ENCODE measurements around the gene MDFIC.

The MDFIC gene

GRCh38 chr7:114957444-114957843 is 35.5 kb downstream of the MDFIC start:
- DNase-seq = no peak

DNA sequence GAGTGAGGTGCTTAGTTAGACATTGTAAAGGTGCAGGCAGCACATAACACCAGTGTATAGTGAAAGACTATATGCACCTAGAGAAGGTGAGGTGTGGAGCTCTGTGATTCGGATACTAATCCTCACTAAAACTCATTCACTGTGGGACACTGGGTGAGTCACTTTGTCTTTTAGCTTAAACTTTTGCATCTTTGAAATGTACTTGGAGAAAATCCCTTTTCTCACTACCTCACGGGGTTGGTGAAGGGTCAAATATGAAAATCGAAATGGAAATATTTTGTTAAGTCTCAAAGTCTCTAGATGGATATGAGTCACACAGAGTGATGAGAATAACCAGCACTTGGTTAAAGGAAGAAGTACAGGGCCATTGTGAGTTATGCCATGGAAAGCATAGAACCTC is 38.0 kb downstream of the MDFIC start:
- DNase-seq = no peak

- DNase-seq = no peak
These were observed 40.5 kb downstream of the MDFIC start for GRCh38 chr7:114962441-114962840.

- DNase-seq = no peak
These were observed 44.3 kb downstream of the MDFIC start for GRCh38 chr7:114966156-114966555.

GRCh38 chr7:114969096-114969495 is 47.2 kb downstream of the MDFIC start:
- DNase-seq = no peak

DNA sequence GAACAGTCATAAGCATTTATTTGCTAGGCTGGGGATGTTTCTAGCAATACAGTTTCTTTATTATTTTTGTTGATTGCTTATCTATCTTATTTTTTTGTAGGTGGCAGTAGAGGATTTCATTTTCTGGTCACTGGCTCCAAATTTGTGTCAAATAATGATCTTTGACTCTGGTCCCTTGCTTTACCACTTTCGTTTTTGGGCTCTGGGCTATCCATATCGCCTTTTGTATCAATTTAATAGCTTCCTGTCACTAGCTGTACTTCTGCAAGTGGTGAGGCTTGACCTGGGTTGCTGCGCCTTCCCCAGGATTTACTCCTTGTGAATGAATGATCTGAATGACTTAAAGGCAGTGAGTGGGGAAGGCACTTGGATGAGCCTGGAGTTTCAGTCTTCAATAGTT is 48.4 kb downstream of the MDFIC start:
- DNase-seq = no peak

DNA sequence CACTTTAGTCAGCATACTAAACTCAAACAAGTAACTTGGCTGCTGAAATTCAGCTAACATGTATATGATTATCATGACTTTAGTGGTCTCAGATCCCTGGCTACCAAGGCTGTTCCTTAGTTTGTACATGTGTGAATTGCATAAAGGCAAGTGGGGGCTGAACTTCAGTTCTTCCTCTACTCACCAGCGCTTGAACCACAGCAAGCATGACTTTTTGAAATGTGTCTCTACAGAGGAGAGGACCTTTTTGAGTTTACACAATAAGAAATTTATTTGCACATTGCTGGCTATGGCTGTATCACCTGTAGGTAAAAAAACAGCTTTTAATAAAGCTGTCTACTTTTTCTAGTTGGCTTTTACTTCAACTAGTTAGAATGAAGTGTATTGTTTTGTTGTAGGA is 48.8 kb downstream of the MDFIC start:
- DNase-seq = no peak

- no peak for DNase-seq
These were observed 50.7 kb downstream of the MDFIC start for GRCh38 chr7:114972567-114972966.

- no peak for DNase-seq
These were observed 51.3 kb downstream of the MDFIC start for GRCh38 chr7:114973147-114973546.

GRCh38 chr7:114975401-114975800 is 53.5 kb downstream of the MDFIC start:
- no peak for DNase-seq

DNA sequence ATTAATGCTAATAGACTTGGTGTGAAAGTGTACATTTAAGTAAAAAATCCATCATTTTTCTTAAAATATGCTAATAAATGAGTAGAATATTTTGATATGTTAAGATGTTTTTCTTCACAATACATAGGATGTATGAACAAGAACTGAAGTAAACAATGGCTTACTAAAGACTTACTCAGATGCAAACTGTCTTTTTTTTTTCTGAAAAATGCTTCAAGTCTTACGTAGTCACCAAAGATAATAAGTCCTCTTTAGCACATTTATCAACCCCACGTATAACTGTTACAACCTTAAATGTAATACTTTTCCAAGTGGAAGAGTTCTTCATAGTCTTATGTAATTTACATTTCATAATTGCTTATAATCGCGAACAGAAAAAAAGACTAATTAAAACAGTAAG is 54.8 kb downstream of the MDFIC start:
- DNase-seq = no peak

GRCh38 chr7:114977277-114977676 is 55.4 kb downstream of the MDFIC start:
- no peak for DNase-seq

- no peak for DNase-seq
These were observed 57.5 kb downstream of the MDFIC start for GRCh38 chr7:114979388-114979787.

DNA sequence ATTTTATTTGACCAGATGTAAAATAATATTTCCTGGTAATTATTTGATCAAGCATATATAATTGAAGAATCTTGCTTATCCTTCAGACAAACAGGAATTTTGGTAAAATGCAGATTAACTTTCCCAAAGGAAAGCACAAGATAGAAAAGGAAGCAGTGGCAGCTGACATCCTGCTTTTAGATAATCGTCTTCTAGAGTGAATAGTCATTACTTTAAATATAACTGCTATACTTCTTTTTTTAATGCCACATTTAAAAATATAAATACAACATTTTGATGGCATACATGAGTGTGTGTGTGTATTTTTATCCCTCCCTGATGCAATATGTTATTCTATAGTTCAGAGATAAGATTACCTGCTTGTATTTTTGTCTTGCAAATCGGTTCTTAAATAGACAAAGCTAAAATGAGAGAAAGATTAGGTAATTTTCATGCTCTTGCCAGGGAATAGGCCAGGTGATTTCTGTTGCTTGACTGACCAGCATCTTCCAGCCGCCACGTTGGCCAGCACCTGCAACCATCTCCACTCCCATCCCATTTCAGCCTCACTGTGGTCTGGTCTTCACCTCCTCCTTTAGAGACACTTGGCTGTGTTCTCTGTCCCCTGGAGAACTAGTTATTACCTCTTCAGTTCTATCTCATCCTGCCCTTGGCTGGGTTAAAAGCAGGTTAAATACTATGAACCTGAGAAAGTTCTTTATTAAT is 58.1 kb downstream of the MDFIC start:
- DNase-seq = no peak

DNA sequence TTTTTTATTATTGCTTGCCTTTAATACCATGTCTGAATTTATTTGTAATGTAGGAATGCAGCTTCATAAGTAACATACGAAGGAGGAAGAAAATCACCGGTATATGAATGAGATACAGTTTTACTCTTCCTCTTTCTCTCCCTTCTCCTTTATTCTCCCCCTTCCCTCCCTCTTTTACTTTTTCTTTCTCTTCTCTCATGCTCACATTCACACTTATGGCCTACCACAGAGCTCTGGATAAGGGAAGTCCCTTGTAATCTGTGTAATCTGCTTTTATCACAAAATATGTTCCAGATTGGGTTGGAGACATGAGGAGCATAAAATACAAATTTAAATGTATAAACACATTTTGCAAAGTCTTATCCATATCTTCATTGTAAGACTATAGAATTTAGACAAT is 59.4 kb downstream of the MDFIC start:
- no peak for DNase-seq

GRCh38 chr7:114985116-114985715 is 63.3 kb downstream of the MDFIC start:
- DNase-seq = no peak

GRCh38 chr7:114986190-114987180 is 64.6 kb downstream of the MDFIC start:
- DNase-seq = no peak

DNA sequence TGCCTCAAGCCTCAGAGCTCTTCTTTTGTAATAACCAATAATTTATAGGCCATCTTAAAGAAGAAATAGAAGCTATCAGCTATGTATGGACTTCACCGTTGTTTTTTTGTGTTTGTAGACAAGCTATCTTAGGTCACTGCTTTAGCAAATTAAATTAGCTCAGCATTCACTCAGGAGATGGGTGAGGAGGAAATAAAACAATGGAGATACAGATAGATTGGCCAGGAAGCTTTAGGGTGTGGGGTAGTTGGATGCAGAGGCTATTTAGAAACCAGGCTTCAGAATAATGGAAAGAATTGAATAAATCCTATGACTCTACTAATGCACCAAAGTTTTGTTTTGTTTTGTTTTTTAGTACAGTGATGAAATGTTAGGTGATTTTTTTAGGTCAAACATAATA is 66.1 kb downstream of the MDFIC start:
- no peak for DNase-seq

DNA sequence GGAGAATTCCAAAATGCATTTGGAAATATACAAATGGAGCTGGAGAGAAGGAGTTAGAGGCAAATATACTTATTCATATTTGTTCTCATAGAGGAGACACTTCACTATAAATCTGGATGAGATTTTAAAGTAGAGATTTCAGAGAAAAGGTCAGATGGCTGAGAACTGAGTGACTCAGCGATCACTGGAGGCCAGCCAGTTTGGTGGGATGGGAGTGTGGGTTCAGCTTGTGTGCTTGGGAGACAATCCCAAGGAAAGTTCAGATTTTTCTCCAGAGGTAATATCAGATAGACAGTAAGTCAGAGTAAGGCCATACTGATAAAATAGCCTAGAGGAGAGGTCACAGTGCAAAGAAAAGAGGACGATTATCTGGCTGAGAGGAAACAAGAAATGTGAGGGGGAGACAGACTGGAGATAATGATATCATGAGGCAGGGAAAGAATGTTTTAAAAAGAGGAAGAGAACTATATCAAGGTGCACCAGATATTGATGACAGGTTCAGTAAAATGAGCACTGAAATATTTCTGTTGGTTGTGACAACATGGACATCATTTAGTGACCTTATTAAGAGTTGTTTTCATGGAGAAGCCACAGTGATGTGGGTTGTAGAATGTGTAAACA is 67.0 kb downstream of the MDFIC start:
- no peak for DNase-seq

GRCh38 chr7:114989531-114989930 is 67.6 kb downstream of the MDFIC start:
- DNase-seq = no peak

GRCh38 chr7:114997487-114998404 is 75.9 kb downstream of the MDFIC start:
- DNase-seq = no peak

DNA sequence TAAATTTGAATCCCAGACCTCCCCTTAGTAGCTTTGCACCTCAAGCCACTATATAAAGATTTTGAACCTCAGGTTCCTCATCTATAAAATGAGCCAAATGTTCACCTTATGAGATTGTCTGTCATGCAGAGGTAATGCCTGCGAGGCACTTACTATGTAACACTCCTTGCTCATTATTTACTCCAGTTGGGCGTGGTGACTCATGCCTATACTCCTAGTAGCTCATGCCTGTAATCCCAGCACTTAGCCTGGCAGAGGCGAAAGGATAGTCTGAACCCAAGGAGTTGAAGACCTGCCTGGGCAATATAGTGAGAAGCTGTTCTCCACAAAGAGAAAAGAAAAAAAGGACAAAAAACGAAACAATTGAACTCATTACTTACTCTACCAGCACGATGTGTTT is 82.2 kb downstream of the MDFIC start:
- DNase-seq = no peak

Measured in NCI-H2081 (cell line).